DMS 273 treated with DMSO at 0.1 percent for 48 hours (cell line): ENCODE measurements around the gene RANGAP1.
A peak's percentile ranks its signal among the peaks of the same experiment; 100 is the strongest.

Experiments
- DNase-seq: peaks from one replicate; lab custom pipeline; 2025; lab: John Stamatoyannopoulos, UW

Gene RANGAP1, protein sequence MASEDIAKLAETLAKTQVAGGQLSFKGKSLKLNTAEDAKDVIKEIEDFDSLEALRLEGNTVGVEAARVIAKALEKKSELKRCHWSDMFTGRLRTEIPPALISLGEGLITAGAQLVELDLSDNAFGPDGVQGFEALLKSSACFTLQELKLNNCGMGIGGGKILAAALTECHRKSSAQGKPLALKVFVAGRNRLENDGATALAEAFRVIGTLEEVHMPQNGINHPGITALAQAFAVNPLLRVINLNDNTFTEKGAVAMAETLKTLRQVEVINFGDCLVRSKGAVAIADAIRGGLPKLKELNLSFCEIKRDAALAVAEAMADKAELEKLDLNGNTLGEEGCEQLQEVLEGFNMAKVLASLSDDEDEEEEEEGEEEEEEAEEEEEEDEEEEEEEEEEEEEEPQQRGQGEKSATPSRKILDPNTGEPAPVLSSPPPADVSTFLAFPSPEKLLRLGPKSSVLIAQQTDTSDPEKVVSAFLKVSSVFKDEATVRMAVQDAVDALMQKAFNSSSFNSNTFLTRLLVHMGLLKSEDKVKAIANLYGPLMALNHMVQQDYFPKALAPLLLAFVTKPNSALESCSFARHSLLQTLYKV

DNA sequence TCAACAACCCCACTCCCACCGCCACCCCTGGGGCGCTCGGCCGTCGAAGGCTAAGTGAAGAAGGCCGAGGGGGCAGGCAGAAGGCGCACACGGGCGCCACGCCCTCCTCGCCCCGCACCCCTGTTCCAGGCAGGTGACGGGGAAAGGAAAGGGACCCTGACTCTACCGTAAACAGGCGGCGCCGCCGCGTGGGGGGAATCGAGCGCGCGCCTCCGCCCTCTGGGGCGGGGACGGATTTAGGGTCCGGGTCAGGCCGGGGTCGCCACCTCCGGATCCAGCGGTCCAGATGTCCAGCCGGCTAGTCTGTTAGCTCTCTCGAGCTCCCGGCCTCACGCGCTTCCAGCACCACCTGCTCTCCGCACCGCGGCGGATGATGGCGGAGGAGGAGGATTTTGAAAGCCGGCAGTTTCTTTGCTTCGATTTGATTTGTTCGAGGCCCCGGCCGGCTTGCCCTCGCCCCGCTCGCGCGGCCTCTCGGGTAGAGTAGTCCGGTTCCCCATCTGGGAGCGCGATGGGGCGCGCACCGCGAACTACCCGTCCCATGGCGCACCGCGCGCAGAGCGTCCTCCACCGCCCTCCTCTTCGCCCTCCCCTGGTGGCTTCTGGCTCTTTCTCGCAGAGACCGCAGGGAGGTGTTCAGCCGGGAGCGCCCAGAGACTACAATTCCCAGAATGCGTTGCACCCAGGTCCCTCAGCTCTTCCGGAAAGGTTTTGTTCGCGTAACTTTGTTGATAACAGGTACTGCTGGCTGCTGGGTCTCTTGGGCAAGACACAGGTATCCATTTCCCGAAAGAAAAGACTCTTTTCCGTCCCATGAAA is at the start of gene RANGAP1:
TSS of gene RANGAP1 (minus strand) at position 368 of the 819 bp plus-strand sequence. CDS start 5,143 bp downstream, outside the sequence.
- peak; percentile 92 for DNase-seq

DNA sequence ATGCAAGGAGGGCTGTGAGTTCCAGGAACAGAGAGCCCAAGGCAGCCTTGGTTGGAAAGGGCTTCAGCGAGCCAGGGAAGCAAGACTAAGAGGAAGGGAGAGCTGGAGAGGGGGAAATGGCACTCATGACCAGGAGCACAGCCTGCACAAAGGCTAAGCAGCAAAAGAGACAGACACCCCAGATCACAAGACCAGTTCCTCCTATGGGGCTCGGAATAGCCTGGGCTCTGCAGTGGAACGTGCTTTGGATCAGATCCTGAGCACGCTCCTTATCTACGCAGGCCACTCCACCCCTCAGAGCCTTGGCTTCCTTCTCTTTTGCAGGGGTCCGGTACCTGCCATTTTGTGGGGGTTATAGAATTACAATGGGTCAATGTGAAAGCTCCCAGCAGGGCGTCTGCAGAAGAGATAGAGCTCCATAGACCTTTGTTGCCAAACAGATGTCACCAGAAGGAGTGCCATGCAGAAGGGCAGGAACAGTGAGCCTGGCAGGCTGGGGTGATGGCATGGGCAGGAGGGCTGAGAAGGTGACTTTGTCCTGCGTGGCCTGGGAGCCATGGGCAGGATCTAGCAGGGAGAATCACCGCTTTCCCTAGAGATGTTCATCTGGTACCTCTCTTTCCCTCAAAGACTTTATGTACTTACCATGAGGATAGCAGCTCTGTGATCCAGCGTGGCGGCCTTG is 49.1 kb upstream of the RANGAP1 start:
- DNase-seq: no peak

DNA sequence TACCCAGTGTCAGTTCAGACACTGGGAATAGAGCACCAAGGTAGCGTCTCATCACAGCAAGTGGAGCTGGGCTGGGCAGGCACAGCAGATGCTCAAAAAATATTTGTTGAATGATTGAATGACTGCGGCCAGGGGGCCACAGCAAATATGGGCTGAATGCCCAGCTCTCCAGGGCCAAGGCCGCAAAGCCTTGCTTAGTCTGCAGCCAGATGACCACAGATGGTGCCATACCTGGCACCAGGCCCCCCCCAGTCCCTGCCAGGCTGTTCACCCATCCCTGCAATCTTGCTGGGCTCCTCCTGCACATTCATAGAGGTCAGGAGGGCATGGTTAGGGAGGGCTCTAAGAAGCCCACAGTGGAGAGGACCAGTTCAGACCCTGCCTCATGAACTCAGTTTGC is 48.2 kb upstream of the RANGAP1 start:
- DNase-seq: no peak

DNA sequence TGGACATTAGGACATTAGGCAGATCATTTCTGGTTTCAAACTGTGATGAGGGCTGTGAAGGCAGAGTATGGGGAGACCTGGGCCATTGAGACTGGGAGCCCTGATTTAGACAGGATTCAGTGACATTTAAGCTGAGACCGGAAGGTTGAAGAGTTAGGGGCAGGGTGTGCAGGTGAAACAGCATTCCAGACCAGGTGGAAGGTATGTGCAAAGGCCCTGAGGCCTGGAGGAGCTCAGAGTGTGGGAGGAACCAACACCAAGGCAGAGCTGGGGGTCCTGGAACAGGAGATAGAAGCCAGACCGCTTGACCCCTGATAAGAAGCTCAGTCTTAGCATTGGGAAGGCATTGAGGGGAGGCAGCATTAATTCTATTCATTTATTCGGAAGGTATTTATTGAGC is 47.8 kb upstream of the RANGAP1 start:
- no peak for DNase-seq

DNA sequence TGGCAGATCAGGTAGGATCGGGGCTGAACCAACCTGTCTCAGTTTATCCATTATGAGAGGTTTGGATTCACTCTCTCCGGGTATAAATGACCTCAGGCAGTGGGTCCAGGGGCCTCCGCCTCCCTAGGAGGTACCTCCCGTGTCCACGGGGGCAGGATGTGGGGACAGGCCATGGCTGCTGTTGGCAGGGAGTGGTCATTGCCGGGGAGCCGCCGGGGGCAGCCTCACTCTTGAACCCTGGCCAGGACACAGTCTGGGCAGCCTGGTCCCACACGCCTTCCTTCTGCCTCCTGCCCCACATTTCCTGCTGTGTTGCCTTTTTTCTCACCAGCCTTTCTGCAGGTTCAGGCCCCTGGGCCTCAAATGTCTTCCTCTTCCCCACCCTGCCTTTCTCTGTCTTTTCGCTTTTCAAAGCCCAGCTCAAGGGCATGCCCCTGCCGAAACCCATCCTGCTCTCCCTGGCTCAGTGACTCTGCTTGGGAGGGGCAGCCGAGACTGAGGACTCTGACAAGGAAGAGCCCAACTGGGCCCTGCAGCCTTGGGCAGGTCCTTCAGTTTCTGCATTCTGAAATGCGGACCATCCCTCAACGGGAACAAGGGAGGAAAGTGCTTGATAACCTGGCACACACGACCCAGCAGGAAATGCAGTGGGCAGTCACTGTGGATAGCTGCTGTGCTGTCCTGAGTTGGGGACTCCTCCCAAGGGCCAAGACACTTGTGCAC is 46.4 kb upstream of the RANGAP1 start:
- no peak for DNase-seq

DNA sequence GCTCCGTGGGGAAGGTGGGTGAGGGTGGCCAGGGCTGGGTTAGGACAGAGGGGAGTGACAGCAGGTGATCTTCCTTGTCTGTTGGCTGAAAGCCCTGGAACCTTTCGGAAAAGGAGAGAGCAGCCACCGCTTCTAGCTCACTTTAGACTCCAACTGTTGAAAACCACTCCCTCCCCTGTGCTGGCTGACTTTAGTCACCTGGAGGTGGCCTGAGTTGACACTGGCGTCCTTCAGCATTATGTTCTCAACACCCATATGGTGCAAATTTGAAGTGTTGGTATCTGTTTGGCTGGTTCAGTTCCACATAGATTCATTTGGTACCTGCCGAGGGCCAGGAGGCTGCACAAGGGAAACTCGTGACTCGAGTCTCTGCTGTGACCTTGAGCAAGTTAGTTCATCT is 44.2 kb upstream of the RANGAP1 start:
- no peak for DNase-seq

DNA sequence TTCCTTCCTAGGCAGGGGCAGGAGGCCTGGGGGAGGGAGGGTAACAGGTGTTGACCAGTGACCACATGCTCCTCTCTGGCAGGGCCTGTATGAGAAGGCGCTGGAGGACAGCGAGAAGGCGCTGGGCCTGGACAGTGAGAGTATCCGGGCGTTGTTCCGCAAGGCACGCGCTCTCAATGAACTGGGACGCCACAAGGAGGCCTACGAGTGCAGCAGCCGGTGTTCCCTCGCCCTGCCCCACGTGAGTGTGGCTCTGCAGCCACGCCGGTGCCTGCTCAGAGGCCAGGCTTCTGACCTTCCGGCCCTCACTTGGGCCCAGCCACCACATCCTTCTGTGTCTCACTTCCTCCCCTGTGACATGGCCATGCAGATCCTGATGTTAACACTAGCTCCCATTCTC is 41.1 kb upstream of the RANGAP1 start:
- DNase-seq: no peak

DNA sequence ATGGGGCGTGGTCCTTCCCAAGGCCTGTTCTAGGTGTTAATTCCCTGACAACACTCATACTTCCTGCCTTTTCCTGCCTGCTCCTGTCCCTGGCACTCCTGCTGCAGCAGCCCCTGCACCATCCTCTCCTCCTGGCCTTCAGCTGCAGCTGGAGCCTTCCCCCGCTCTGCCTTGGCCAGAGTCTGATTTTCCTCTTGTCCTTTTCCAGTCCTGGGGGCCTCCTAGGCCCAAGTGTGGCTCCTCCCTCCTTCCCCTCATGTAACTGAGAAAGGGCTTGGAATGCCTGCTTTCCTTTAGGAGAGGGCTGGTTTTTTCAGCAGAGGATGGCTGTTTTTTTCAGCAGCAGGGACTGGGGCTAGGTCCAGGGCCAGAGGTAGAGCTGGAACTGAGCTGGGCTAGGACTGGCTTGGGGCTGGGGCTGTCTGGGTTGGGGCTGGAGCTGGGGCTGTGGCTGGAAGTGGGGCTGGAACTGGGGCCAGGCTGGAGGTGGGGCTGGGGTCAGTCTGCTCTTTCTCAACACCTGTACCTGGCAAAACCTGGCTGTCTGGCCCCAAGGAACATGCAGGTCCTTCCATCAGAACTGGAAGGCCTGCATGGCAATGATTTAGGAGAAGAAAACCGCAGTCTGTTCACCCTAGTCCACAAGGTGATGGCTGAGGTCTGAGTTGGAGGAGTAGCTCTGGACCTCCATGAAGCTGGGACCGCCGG is 39.0 kb upstream of the RANGAP1 start:
- no peak for DNase-seq

DNA sequence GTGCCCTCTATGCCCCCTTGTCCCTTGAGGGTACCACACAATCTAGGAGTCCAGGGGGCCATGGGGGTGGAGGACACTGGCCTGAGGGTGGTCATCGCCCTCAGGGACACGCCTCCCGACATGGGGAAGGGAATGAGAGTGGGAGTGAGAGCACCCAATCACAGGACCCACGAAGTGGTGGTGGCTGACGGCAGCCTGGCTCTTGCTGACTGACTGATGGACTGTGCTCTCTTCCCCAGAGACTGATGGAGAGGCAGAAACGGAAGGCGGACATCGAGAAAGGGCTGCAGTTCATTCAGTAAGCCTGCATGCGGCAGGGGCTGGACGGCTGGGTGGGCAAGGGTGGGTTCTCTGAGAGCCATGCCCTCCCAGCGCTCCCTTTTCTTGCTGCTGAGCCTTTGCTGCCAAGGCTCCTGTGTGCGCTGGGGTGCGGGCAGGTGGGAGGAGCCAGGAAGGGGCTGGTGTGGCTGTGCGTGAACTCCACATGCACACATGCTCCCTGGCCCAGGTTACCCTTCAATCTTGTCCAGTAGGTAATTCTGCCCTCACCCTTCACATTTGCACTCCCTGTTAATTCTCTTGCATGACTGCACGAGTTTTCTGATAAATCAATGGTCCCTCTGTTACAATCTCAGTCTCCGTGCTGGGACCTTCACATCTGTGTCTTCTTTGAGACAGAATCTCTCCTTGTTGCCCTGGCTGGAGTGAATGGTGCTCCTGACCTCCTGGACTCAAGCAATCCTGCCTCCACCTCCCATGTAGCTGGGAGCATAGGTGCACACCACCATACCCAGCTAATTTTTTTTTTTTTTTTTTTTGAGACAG is 34.6 kb upstream of the RANGAP1 start:
- DNase-seq: no peak

DNA sequence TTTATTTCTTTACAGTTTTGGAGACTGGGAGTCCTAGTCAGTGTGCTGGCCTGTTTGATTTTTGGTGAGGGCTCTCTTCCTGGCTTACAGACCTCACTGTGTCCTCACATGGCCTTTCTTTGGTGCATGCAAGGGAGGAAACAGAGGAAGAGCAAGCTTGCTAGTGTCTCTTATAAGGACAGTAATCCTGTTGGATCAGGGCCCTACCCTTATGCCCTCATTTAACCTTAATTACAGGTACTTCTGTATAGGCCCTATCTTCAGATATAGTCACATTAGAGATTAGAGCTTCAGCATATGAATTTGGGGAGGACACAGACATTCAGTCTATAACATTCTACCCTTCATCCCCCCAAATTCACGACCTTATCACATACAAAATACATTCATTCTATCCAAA is 29.6 kb upstream of the RANGAP1 start:
- no peak for DNase-seq

DNA sequence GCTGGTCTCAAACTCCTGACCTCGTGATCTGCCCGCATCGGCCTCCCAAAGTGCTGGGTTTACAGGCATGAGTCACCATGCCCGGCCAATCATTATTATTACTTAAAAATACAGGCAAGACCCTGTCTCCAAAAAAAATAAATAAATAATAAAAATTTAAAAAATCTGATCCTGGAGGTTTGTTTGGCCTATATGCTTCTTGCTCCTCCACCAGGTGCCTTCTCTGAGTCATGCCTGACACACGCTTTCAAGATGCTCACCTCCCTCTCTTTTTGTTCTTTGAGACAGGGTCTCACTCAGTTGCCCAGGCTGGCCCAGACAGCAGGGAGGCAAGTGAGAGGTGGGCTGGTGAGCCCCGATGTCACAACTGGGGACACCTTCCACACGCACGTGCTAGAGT is 28.8 kb upstream of the RANGAP1 start:
- no peak for DNase-seq

DNA sequence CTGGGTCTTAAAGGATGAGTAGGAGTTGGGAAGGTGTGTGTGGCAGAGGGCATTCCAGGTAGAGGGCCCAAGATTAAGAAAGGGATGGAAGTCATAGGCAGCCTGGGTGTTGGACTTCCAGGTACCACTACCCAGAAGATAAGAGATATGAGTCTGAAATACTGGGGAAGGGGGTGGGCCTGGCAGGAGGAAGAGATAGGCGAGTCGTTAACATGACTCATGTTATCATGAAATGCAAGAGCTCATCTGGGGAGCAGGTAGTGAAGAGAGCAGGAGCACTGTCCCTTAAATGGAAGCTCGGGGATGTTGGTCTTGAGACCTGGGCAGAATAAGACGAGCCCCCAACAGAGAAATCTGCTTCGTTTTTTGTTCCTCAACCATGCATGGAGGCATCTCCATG is 25.5 kb upstream of the RANGAP1 start:
- DNase-seq: no peak

DNA sequence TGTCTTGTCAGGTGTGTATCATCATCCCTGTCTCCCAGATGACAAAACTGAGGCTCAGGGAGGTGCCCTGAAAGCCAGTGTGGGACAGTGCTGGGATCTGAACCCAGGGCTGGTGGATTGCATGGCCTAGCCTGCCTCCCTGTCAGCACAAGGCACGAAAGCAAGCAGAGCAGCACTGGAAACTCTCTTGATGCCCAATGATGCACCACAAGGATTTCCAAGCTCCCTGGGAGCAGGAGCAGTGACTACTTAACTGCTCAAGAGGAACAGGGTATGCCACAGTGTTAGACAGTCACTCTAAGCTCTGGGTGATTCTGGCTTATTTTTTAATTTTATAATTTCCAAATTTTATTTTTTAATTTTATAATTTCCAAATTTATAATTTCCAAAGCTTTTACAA is 24.3 kb upstream of the RANGAP1 start:
- DNase-seq: no peak

DNA sequence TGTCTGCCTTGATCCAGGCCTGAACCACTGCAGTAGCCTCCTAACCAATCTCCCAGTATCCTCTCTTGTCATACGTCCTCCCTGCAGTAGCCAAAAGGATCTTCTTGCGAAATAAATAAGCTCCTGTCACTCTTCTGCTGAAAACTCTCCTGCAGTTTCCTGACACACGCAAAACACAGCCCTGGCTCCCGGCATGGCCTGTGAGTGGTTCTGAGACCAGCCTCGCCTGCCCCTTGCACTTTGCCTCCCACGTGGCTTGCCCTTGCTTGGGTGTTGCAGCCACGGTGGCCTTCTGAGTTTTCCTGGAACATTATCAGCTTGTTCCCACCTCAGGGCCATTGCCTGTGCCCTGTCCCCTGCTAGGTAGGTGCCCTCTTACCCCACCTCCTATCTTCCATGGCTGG is 22.6 kb upstream of the RANGAP1 start:
- DNase-seq: no peak

DNA sequence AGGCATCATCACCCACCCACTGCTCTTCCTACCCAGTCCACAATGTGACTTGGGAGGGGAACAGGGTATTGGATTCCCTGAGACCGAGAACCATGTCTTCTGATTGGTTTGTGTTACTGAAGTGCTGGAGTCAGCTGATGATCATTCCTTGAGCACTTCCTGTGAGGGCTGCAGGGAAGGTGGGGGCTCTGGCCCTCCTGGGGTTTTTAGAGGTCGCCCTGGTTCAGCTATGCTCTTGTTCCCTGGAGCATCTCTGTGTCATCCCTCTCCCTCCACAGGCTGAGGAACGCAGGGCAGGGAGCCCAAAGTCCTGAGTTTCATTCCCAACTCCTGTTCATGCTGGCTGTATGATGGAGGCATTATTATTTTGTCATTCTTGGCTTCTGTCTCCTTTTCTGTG is 22.1 kb upstream of the RANGAP1 start:
- DNase-seq: no peak

DNA sequence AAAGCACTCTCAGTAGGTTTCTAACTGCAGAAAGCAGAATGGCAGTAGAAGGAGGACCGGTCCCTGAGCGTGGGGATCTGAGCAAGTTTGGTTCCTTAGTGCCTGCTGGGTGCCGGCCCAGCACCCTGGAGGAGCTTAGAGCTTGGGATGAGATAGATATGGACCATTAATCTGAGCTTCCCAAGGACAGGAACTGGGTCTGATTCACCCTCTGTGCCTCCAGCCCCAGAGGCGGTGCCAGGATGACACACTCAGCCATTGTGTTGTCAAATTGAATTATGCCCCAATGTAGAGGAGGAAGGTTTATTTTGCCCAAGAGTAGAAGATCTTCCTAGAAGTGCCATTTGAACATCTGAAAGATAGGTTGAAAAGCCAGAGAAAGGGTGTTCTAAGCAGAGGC is 19.7 kb upstream of the RANGAP1 start:
- DNase-seq: no peak

DNA sequence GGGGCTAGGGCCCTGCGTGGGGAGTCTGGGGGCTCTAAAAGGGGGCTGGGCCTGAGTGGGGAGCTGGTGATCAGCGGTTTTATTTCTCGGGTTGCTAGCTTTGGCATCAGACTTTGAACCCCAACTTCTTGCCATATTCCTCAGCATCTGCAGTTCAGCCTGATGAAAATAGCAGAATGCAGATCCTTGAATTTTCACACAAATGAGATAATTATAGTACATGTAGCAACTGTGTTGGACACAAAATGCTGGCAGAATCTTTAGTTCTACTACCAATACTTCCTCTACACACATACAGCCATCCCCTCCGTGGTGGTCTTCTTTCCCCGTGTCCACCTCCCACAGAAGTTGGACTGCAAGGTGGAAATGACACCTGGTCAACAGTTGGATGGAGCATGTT is 16.8 kb upstream of the RANGAP1 start:
- no peak for DNase-seq

DNA sequence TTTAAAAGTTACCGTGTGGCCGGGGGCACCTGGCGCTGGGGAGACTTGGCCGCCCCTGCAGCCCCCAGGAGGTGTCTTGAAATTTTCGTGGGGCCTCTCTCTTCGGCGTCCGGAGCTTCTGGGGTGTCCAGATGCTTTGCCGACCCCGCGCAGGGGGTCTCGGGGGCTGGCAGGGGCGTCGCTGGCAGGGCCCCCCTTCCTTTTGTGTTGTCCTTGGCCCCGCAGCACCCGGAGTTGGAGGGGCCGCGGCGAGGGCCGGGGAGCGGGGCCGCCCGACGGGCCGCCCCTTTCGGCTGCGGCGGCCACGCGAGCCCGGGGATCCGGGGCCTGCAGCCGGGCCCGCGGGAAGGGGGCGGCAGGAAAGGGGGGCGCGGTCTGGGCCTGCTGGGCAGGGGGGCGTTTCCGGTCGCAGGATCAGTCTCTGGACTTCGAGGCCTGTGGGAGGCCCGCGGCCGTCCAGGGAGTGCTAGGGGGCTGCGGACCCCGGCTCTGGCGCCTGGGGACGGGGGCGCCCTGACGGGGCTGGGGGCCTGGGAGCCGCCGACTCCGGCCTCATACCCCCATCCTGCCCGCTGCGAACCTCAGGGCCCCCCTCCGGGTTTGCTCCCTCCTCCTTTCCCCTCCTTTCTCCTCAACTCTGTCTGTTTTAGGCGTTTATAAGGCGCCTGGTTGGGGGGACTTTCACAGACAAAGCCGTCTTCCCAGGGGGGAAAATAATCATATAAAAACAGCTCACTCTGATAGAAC is 16.2 kb upstream of the RANGAP1 start:
- no peak for DNase-seq
